ENCODE data around the gene SLC35B2. TPM values are rescaled to one million over a fixed set of nuclear protein-coding genes. Genes with fewer than 3 reads are reported as not detected.
"Not testable (repeated sequence)": the region's sequence is repeated elsewhere in the genome, so short reads cannot be mapped to it uniquely, and the experiment has no call there.

The SLC35B2 gene
- total and polyA plus RNA-seq, 2 donors from 2014 or later: 45.1 to 49.5 TPM

GRCh38 chr6:44233567-44234100 is 23.7 kb downstream of the SLC35B2 start:
- Histone ChIP-seq H3K36me3 (ENCODE audit: control insufficient read depth in 2 of 3, insufficient read depth in 3 of 3, low read length in 3 of 3) (peaks cover 0 to 5% (median 0%) of the 10 kb centered on the region in 3 donors), H3K9ac (ENCODE audit: low read length in 3 of 3) (no peak overlapping the region), H3K27me3 (ENCODE audit: control insufficient read depth, insufficient read depth, low read length) (no peaks in the 10 kb centered on the region), H3K27ac (ENCODE audit: low read depth in 2 of 2, low read length in 2 of 2) (no peak overlapping the region), H3K9me3 (ENCODE audit: control insufficient read depth in 2 of 3, insufficient read depth in 1 of 3, low read length in 3 of 3) (no peaks in the 10 kb centered on the region), H3K4me3 (ENCODE audit: low read length in 3 of 3) (no peak overlapping the region), H3K4me1 (ENCODE audit: control insufficient read depth in 2 of 3, insufficient read depth in 2 of 3, low read depth in 1 of 3, low read length in 3 of 3) (peaks cover 0 to 28% (median 27%) of the 10 kb centered on the region in 3 donors)
- DNase-seq (no peak), FAIRE-seq (no peak)
- TF ChIP-seq CTCF (IDR thresholded peaks at IDR 0.05; ENCODE audit: borderline replicate concordance, extremely low read depth, insufficient read depth): no peak
- intact Hi-C loops (cut with DNase I): no loop called here

GRCh38 chr6:44232676-44233566 is 24.4 kb downstream of the SLC35B2 start:
- TF ChIP-seq CTCF (IDR thresholded peaks at IDR 0.05; ENCODE audit: borderline replicate concordance, extremely low read depth, insufficient read depth): no peak
- peaks cover 0 to 28% (median 24%) of the 10 kb centered on the region in 3 donors for H3K4me1 ChIP-seq (ENCODE audit: control insufficient read depth in 2 of 3, insufficient read depth in 2 of 3, low read depth in 1 of 3, low read length in 3 of 3)
- no peak overlapping the region for H3K9ac ChIP-seq (ENCODE audit: low read length in 3 of 3)
- H3K9me3 ChIP-seq (ENCODE audit: control insufficient read depth in 2 of 3, insufficient read depth in 1 of 3, low read length in 3 of 3): no peaks in the 10 kb centered on the region
- H3K27me3 ChIP-seq (ENCODE audit: control insufficient read depth, insufficient read depth, low read length): no peaks in the 10 kb centered on the region
- H3K4me3 ChIP-seq (ENCODE audit: low read length in 3 of 3): no peak overlapping the region
- peaks cover 0 to 5% (median 0%) of the 10 kb centered on the region in 3 donors for H3K36me3 ChIP-seq (ENCODE audit: control insufficient read depth in 2 of 3, insufficient read depth in 3 of 3, low read length in 3 of 3)
- H3K27ac ChIP-seq (ENCODE audit: low read depth in 2 of 2, low read length in 2 of 2): no peak overlapping the region
- no peak for DNase-seq
- intact Hi-C loops (cut with DNase I): no loop called here
- no peak for FAIRE-seq

GRCh38 chr6:44231426-44231825 is 25.9 kb downstream of the SLC35B2 start:
- H3K4me1 ChIP-seq (ENCODE audit: control insufficient read depth in 2 of 3, insufficient read depth in 2 of 3, low read depth in 1 of 3, low read length in 3 of 3): peaks cover 0 to 28% (median 24%) of the 10 kb centered on the region in 3 donors
- H3K27me3 ChIP-seq (ENCODE audit: control insufficient read depth, insufficient read depth, low read length); H3K36me3 ChIP-seq (ENCODE audit: control insufficient read depth in 2 of 3, insufficient read depth in 3 of 3, low read length in 3 of 3); intact Hi-C loops (cut with DNase I); FAIRE-seq; H3K9ac ChIP-seq (ENCODE audit: low read length in 3 of 3); DNase-seq; H3K9me3 ChIP-seq (ENCODE audit: control insufficient read depth in 2 of 3, insufficient read depth in 1 of 3, low read length in 3 of 3); H3K27ac ChIP-seq (ENCODE audit: low read depth in 2 of 2, low read length in 2 of 2); H3K4me3 ChIP-seq (ENCODE audit: low read length in 3 of 3): not testable (repeated sequence)

GRCh38 chr6:44230034-44230675 is 27.2 kb downstream of the SLC35B2 start:
- no peaks in the 10 kb centered on the region for H3K27me3 ChIP-seq (ENCODE audit: control insufficient read depth, insufficient read depth, low read length)
- H3K36me3 ChIP-seq (ENCODE audit: control insufficient read depth in 2 of 3, insufficient read depth in 3 of 3, low read length in 3 of 3): peaks cover 0 to 5% (median 0%) of the 10 kb centered on the region in 3 donors
- no peak for TF ChIP-seq CTCF (IDR thresholded peaks at IDR 0.05; ENCODE audit: borderline replicate concordance, extremely low read depth, insufficient read depth)
- intact Hi-C loops (cut with DNase I): no loop called here
- no peaks in the 10 kb centered on the region for H3K9me3 ChIP-seq (ENCODE audit: control insufficient read depth in 2 of 3, insufficient read depth in 1 of 3, low read length in 3 of 3)
- DNase-seq (no peak), FAIRE-seq (no peak)
- no peak overlapping the region for H3K27ac ChIP-seq (ENCODE audit: low read depth in 2 of 2, low read length in 2 of 2)
- no peak overlapping the region for H3K9ac ChIP-seq (ENCODE audit: low read length in 3 of 3)
- no peak overlapping the region for H3K4me3 ChIP-seq (ENCODE audit: low read length in 3 of 3)
- peaks cover 0 to 31% (median 27%) of the 10 kb centered on the region in 3 donors for H3K4me1 ChIP-seq (ENCODE audit: control insufficient read depth in 2 of 3, insufficient read depth in 2 of 3, low read depth in 1 of 3, low read length in 3 of 3)
